ENCODE results near the gene VENTX.

DNA sequence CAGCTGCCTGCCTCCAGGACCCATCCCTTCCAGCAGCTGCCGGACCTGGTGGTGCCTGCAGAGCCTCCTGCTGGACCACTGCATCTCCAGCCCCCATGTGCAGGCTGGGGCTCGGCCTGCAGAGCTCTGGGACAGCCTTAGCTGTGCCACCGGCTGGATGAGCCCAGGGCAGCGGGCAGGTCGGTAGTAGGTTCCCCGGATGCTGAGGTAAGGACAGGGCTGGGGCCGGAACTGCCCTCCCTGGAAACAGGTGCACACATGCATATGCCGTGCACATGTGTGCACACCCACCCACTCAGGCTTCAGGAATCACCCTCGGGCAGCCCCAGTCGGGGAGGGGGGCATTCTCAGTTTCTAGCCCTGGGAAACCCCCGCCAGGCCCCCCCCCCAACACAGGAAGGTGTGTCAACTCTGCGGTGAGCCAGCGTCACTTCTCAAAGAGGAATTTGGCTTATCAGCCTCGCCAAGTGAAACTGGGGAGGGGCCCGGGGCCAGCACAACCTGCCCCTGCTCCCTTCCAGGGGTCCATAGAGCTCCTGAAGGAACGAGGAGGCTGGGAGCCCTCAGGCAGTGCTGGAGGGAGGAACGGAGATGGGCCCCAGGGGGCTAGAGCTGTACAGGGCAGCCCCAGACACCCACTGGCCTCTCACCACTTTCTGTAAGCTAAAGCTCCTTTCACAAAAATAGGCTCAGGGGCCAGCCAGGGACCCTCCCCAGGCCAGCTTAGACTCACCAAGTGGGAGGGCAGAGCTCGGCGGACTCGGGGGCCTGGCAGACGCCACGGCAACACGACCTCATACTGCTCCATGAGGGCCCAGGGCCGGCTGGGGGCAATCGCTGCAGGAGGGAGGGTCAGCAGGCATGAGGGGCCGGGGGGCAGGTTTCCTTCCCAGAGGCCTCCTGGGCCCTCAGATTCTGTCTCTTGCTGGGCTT lies 37.4 kb downstream of the VENTX start:
- TF ChIP-seq POLR2A (IDR thresholded peaks at IDR 0.05), result no peak
- TF ChIP-seq POLR2AphosphoS5 (IDR thresholded peaks at IDR 0.05), result no peak

Data from sigmoid colon (tissue), 4 donors.